Measurements from ENCODE around the gene GCH1.

DNA sequence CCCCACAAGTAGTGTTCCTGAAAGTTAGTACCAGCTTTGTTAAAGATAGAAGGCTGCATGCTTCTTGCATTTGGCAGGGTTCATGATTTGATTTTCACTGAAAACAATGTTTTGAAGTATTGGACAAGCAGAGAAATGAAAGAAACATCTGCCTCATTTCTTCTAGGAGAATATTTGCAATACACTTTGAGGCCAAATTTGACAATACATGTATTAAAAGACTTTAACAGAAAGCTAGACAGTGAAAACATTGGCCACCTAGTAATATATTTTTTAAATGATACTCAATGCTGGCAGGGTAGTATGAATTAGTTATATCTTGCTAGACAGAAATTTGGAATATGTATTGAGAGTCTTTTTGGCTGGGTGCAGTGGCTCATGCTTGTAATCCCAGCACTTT is 68.5 kb downstream of the GCH1 start:
- TF ChIP-seq CTCF (IDR thresholded peaks at IDR 0.05; ENCODE audit: low read length) (no peak), EZH2 (optimal IDR thresholded peaks at IDR 0.05; ENCODE audit: low read depth, low read length) (no peak)

Measured in MM.1S (cell line).